ENCODE data around the gene BTBD2.

BTBD2 gene

GRCh38 chr19:2058570-2059421 lies 43.3 kb upstream of the BTBD2 start:
- H3K27me3 ChIP-seq (ENCODE audit: insufficient read depth, low read length) = no peaks in the 10 kb centered on the region
- peak overlapping the region; percentile 94 for H3K27ac ChIP-seq (ENCODE audit: low read depth, low read length)
- H3K79me2 ChIP-seq (ENCODE audit: control insufficient read depth, insufficient read depth, low read length, unreplicated experiment) = no peaks in the 10 kb centered on the region
- peaks cover 37% of the 10 kb centered on the region for H3K4me1 ChIP-seq (ENCODE audit: control insufficient read depth, insufficient read depth, low read length, unreplicated experiment)
- H3K36me3 ChIP-seq (ENCODE audit: insufficient read depth, low read length) = no peaks in the 10 kb centered on the region
- H3K4me3 ChIP-seq (ENCODE audit: low read depth, low read length) = no peak overlapping the region
- H2AFZ ChIP-seq (ENCODE audit: low read length, unreplicated experiment) = no peak overlapping the region

GRCh38 chr19:2057484-2058469 lies 42.3 kb upstream of the BTBD2 start:
- Histone ChIP-seq H3K79me2 (ENCODE audit: control insufficient read depth, insufficient read depth, low read length, unreplicated experiment) (no peaks in the 10 kb centered on the region), H3K27me3 (ENCODE audit: insufficient read depth, low read length) (no peaks in the 10 kb centered on the region), H3K27ac (ENCODE audit: low read depth, low read length) (no peak overlapping the region; the same call in 1 of the 2 replicates), H2AFZ (ENCODE audit: low read length, unreplicated experiment) (no peak overlapping the region), H3K4me1 (ENCODE audit: control insufficient read depth, insufficient read depth, low read length, unreplicated experiment) (peaks cover 37% of the 10 kb centered on the region), H3K4me3 (ENCODE audit: low read depth, low read length) (no peak overlapping the region), H3K36me3 (ENCODE audit: insufficient read depth, low read length) (no peaks in the 10 kb centered on the region)

DNA sequence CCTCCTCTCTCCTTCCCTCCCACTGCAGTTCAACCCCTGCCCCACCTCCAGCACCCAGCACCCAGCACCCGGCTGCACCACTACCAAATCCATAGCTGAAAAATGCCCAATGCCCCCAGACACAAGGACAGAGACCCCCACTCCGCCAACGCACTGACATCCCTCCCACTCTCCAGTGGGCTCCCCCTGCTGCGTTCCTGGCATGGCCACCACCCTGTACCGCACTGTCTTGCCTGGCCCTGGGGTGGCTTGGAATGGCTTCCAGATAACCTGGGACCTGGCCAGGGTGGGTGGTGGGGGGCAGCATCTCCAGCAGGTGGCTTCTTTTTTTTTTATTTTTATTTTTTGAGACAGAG lies 41.3 kb upstream of the BTBD2 start:
- H3K27me3 ChIP-seq (ENCODE audit: insufficient read depth, low read length) = no peaks in the 10 kb centered on the region
- H3K27ac ChIP-seq (ENCODE audit: low read depth, low read length) = no peak overlapping the region
- H3K4me3 ChIP-seq (ENCODE audit: low read depth, low read length) = no peak overlapping the region
- H2AFZ ChIP-seq (ENCODE audit: low read length, unreplicated experiment) = no peak overlapping the region
- H3K4me1 ChIP-seq (ENCODE audit: control insufficient read depth, insufficient read depth, low read length, unreplicated experiment) = peaks cover 35% of the 10 kb centered on the region
- H3K36me3 ChIP-seq (ENCODE audit: insufficient read depth, low read length) = no peaks in the 10 kb centered on the region
- no peaks in the 10 kb centered on the region for H3K79me2 ChIP-seq (ENCODE audit: control insufficient read depth, insufficient read depth, low read length, unreplicated experiment)

DNA sequence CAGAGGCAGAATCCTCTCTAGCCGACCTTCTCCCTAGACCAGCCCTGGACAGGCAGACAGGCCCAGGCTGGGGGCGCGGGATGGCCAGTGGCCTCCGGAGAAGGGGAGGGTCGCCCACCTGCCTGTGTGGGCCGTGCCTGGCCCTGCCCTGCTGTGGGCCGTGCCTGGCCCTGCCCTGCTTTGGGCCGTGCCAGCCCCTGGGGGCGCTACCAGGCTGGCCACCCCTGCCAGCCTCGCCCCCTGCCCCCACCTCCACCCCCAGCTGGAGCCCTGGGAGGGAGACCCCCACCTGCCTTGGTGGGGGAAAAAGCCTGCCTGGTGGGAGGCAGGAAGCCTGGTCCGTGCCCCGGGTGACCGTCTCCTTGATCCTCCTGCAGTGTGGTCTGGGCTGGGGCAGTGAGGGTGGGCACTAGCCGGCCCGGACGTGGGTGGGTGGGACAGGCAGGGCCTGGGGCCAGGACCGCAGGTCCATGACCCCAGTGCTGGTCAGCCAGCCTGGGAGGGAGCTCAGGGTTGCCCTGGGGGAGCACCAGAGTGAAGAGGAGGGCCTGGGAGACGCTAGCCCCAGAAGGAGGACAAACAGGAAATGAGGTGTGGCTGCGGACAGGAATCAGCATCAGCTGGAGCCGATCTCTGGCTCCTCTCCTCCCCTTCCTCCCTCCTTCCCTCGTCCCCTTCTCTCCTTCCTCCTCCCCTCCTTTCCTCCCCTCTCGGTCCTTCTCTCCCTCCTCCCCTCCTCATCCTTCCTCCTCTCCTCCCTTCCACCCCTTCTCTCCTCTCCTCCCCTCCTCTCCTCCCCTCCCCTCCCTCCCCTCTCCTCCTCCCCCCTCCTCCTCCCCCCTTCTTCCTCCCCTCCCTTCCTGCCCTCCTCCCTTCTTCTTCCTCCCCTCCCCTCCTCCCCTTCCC lies 40.7 kb upstream of the BTBD2 start:
- Histone ChIP-seq H3K4me1 (ENCODE audit: control insufficient read depth, insufficient read depth, low read length, unreplicated experiment) (peaks cover 40% of the 10 kb centered on the region), H3K79me2 (ENCODE audit: control insufficient read depth, insufficient read depth, low read length, unreplicated experiment) (no peaks in the 10 kb centered on the region), H3K4me3 (ENCODE audit: low read depth, low read length) (peak overlapping the region; percentile 61), H3K27me3 (ENCODE audit: insufficient read depth, low read length) (no peaks in the 10 kb centered on the region), H3K36me3 (ENCODE audit: insufficient read depth, low read length) (no peaks in the 10 kb centered on the region), H3K27ac (ENCODE audit: low read depth, low read length) (peak overlapping the region; percentile 66), H2AFZ (ENCODE audit: low read length, unreplicated experiment) (peak overlapping the region; percentile 38)

- Histone ChIP-seq H3K4me3 (ENCODE audit: low read depth, low read length) (no peak overlapping the region), H3K27ac (ENCODE audit: low read depth, low read length) (no peak overlapping the region), H3K4me1 (ENCODE audit: control insufficient read depth, insufficient read depth, low read length, unreplicated experiment) (peaks cover 32% of the 10 kb centered on the region), H2AFZ (ENCODE audit: low read length, unreplicated experiment) (no peak overlapping the region), H3K36me3 (ENCODE audit: insufficient read depth, low read length) (no peaks in the 10 kb centered on the region), H3K79me2 (ENCODE audit: control insufficient read depth, insufficient read depth, low read length, unreplicated experiment) (peaks cover 8% of the 10 kb centered on the region), H3K27me3 (ENCODE audit: insufficient read depth, low read length) (no peaks in the 10 kb centered on the region)
These were observed 39.2 kb upstream of the BTBD2 start for GRCh38 chr19:2054763-2055162.

DNA sequence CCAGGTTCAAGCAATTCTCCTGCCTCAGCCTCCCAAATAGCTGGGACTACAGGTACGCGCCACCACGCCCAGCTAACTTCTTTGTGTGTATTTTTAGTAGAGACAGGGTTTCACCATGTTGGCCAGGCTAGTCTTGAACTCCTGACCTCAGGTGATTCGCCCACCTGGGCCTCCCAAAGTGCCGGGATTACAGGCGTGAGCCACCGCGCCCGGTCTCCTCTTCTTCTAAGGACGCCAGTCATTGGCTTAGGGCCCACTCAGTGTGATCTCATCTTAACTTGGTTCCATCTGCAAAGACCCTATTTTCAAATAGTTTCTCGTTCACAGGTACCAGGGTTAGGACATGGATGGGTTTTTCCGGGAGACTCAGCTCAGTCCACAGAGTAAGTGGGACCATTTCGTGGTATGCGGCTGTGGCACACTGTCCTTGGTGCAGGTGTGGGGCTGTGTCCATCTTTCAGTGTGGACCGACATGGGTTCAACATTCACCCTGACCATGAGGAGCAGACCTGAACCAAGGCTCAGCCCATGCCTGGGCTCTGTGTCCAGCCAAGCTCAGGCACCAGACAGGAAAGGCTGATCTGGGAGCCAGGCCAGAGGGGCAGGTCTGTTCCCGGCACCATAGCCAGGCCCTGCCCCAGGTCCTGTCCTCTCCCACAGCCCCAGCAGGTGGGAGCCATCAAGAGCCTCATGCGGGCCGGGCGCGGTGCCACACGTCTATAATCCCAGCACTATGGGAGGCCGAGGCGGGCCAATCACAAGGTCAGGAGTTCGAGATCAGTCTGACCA lies 38.3 kb upstream of the BTBD2 start:
- H2AFZ ChIP-seq (ENCODE audit: low read length, unreplicated experiment) = no peak overlapping the region
- no peak overlapping the region for H3K27ac ChIP-seq (ENCODE audit: low read depth, low read length)
- H3K79me2 ChIP-seq (ENCODE audit: control insufficient read depth, insufficient read depth, low read length, unreplicated experiment) = peaks cover 18% of the 10 kb centered on the region
- no peaks in the 10 kb centered on the region for H3K27me3 ChIP-seq (ENCODE audit: insufficient read depth, low read length)
- no peaks in the 10 kb centered on the region for H3K36me3 ChIP-seq (ENCODE audit: insufficient read depth, low read length)
- H3K4me3 ChIP-seq (ENCODE audit: low read depth, low read length) = no peak overlapping the region
- H3K4me1 ChIP-seq (ENCODE audit: control insufficient read depth, insufficient read depth, low read length, unreplicated experiment) = peaks cover 32% of the 10 kb centered on the region

- no peaks in the 10 kb centered on the region for H3K36me3 ChIP-seq (ENCODE audit: insufficient read depth, low read length)
- H2AFZ ChIP-seq (ENCODE audit: low read length, unreplicated experiment) = peak overlapping the region; percentile 85
- peak overlapping the region; percentile 73 for H3K4me3 ChIP-seq (ENCODE audit: low read depth, low read length)
- peaks cover 34% of the 10 kb centered on the region for H3K79me2 ChIP-seq (ENCODE audit: control insufficient read depth, insufficient read depth, low read length, unreplicated experiment)
- H3K4me1 ChIP-seq (ENCODE audit: control insufficient read depth, insufficient read depth, low read length, unreplicated experiment) = peaks cover 49% of the 10 kb centered on the region
- H3K27me3 ChIP-seq (ENCODE audit: insufficient read depth, low read length) = no peaks in the 10 kb centered on the region
- H3K27ac ChIP-seq (ENCODE audit: low read depth, low read length) = no peak overlapping the region
These were observed 36.5 kb upstream of the BTBD2 start for GRCh38 chr19:2051773-2052704.

GRCh38 chr19:2050991-2051772 lies 35.7 kb upstream of the BTBD2 start, which contains the start of gene MKNK2:
TSS of gene MKNK2 (minus strand) at chr19:2051244. CDS start at chr19:2050851, 393 bp downstream.
- peak within 1 kb of the TSS; percentile 85 for H2AFZ ChIP-seq (ENCODE audit: low read length, unreplicated experiment)
- H3K36me3 ChIP-seq (ENCODE audit: insufficient read depth, low read length) = no peaks in the 10 kb centered on the region
- peaks cover 48% of the 10 kb centered on the region for H3K4me1 ChIP-seq (ENCODE audit: control insufficient read depth, insufficient read depth, low read length, unreplicated experiment)
- peak within 1 kb of the TSS; percentile 48; the same call in 1 of the 2 replicates for H3K27ac ChIP-seq (ENCODE audit: low read depth, low read length)
- H3K27me3 ChIP-seq (ENCODE audit: insufficient read depth, low read length) = no peaks in the 10 kb centered on the region
- peaks cover 35% of the 10 kb centered on the region for H3K79me2 ChIP-seq (ENCODE audit: control insufficient read depth, insufficient read depth, low read length, unreplicated experiment)
- peak within 1 kb of the TSS; percentile 97 for H3K4me3 ChIP-seq (ENCODE audit: low read depth, low read length)
